DMS79 (cell line): Measurements from ENCODE around the gene MARS1.
"Not testable (repeated sequence)": the region's sequence is repeated elsewhere in the genome, so short reads cannot be mapped to it uniquely, and the experiment has no call there.

Source experiments
- DNase-seq: peaks from one replicate; lab custom pipeline; 2025; lab: John Stamatoyannopoulos, UW

MARS1 gene

GRCh38 chr12:57550641-57551549 lies 63.0 kb downstream of the MARS1 start:
- no peak for DNase-seq

- no peak for DNase-seq
Measured at GRCh38 chr12:57551637-57552305, 63.9 kb downstream of the MARS1 start.

GRCh38 chr12:57552306-57552651 lies 64.4 kb downstream of the MARS1 start:
- no peak for DNase-seq

GRCh38 chr12:57552835-57553313 lies 65.0 kb downstream of the MARS1 start:
- DNase-seq = no peak

GRCh38 chr12:57553343-57554202 lies 65.7 kb downstream of the MARS1 start:
- peak; percentile 69 for DNase-seq

- no peak for DNase-seq
Measured at GRCh38 chr12:57554453-57554852, 66.6 kb downstream of the MARS1 start.

- DNase-seq = no peak
Measured at GRCh38 chr12:57554897-57555296, 67.0 kb downstream of the MARS1 start.

GRCh38 chr12:57558864-57559263 lies 71.0 kb downstream of the MARS1 start:
- DNase-seq = no peak

- no peak for DNase-seq
Measured at GRCh38 chr12:57560516-57560915, 72.6 kb downstream of the MARS1 start.

- not testable (repeated sequence) for DNase-seq
Measured at GRCh38 chr12:57561117-57561516, 73.2 kb downstream of the MARS1 start.

GRCh38 chr12:57563358-57563757 lies 75.5 kb downstream of the MARS1 start:
- DNase-seq = no peak

- no peak for DNase-seq
Measured at GRCh38 chr12:57564178-57564740, 76.4 kb downstream of the MARS1 start.
